Central memory CD4-positive, alpha-beta T cell (primary cell): Measurements from ENCODE around the gene EXOC4.

Experiments used
- DNase-seq: peaks from one replicate; pipeline ENCODE4 v3.0.0; 2022

EXOC4 gene

GRCh38 chr7:133504825-133505224, 251.9 kb downstream of the EXOC4 start:
- DNase-seq: no peak

GRCh38 chr7:133509822-133510221, 256.9 kb downstream of the EXOC4 start:
- DNase-seq: no peak

DNA sequence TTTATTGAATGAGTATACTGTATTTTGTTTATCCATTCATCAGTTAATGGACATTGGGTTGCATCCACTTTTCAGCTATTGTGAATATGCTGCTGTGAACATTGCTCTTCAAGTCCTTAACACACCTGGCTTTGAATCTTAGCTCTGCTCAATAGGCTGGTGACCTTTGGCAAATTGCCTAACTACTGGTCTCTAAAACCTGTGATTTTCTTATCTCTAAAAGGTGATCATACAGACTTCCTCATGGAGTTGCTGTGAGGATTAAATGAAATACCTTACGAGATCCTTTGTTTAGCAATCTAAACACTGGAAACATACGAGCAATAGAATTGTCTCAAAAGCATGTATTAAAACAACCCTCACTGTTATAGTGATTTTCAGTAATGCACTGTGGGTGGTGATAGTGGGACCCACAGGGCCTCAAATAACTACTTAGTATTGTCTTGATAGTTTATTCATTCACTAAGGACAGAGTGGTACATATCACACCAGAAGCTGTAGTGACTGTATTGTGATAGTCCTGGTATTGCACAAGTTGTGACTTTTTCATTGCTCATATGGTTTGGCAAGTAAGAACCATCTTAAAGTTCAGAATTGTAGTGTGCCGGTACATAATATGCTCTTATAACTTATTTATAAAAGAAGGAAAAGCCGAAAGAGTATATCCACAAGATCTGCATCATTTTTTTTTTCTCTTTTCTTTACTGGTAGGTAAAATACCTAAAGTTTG, 257.6 kb downstream of the EXOC4 start:
- no peak for DNase-seq

GRCh38 chr7:133511252-133511651, 258.4 kb downstream of the EXOC4 start:
- DNase-seq: no peak

DNA sequence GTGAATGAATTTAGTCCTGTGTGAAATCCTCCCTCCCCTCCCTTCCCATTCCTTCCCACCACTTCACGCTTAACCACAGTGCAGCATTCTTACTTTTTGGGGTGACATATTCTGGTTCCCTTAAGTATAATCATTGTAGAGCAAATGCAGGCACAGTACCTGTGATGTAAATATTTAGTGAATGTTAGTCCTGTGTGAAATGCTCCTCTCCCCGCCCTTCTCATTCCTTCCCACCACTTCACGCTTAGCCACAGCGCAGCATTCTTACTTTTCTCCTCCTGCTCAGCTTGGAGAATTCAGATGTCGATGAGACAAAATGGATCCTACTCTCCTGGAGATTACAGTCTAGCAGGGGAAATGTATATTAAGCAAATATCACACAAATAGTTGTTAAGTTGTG, 258.8 kb downstream of the EXOC4 start:
- DNase-seq: no peak

GRCh38 chr7:133512560-133512959, 259.7 kb downstream of the EXOC4 start:
- no peak for DNase-seq

DNA sequence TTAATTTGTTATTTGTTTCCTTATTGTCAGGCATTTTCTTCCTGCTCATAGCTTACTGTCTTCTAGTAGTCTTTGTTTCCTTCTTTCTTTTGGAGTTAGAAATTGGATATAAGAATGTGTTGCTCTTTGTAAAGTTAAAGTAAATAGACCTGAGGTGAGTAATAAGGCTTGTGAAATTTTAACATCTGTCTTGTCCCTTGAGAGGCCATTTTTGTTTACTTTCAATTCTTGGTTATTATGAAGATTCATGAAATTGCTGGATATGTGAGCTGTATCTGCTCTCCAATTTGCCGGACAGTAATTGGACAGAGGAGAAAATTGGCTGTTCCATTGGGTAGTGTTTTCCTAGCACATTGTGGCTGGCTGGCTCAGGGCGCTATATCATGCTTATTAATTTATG, 260.7 kb downstream of the EXOC4 start:
- DNase-seq: no peak

DNA sequence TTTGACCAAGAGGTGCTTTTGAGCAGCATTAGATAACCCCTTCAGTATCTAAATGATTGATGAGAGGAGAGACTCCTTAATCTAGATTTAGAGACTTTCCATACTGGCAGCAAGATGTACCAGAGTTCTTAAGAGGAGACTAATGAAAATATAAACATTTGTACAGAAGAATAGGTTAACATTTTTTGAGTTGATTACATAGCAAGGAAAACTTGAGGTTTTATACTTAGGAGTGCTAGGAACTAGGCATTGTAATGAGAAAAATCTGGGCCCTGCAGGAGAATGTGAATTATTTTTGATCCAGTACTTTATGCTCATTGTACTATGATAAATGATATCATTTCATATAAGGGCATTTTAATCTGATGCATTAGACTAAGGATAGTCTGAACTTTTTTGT, 261.7 kb downstream of the EXOC4 start:
- DNase-seq: no peak

GRCh38 chr7:133517766-133518165, 264.9 kb downstream of the EXOC4 start:
- no peak for DNase-seq

DNA sequence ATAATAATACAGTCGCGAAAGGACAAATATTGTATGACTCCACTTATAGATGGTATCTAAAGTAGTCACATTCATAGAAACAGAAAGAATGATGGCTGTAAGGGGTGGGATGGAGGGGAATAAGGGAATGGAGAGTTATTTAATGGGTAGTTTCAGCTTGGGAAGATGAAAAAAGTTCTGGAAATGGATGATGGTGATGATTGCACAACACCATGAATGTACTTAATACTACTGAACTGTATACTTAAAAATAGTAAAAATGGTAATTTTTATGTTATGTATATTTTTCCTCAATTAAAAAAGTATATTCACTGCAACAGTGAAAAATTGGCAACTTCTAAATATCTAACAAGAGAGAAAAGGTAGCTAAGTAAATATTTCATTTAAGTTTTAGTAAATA, 265.8 kb downstream of the EXOC4 start:
- DNase-seq: no peak

- no peak for DNase-seq
These were observed 267.4 kb downstream of the EXOC4 start for GRCh38 chr7:133520248-133520647.

DNA sequence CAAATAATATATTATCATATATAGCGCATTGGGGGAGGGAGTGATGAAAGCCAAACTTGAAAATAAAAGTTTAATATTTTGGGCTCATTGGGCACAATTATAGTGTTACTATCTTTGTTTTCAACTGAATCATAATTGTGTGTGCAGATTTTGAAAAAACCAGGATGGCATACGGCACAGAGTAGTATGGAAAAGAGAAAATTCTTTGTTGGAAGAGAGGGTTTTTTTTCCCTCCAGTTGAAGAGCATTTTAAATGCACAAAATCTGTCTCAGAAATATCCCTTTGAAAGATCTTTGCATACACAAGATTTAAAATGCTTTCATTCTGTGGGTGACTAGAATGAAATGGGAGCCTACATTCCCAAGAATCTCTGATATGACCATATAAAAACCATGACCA, 269.6 kb downstream of the EXOC4 start:
- no peak for DNase-seq

DNA sequence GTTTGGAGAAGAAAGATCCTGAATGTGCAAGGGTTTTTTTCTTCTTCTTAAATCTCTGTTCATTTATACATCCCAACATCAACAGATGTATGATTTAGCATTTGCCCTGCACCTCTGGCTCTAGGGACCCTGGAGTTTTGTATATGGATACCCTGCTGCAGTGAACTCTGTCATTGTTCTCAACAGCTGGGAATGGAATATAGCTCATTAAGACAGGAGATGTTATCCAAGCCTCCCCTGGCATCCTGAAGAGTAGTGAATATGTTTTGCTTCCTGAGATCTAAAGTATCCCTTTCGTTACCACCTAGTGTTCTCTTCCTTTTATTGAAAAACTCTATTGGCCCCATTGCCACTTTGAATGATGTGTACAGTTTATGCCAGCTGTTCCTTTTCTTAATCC, 275.9 kb downstream of the EXOC4 start:
- no peak for DNase-seq

GRCh38 chr7:133529861-133530260, 277.0 kb downstream of the EXOC4 start:
- no peak for DNase-seq

DNA sequence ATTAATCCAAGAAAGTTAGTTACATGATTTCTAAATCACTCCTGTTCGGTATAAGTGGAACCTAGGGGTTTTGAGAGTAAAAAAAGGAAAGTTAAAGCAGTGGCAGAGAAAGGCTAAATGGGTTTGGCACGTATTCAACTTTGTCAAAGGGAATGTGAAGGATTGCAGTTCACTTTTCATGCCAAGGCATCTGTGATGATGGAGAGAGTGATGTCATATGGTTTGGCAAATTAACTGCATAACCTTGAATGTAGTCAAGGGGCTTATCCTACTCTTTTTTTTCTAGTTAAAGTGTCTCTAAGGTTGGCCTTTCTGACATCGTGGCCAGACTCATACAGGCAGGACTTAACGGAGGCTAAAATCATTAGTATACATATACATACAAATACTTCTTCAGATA, 277.8 kb downstream of the EXOC4 start:
- no peak for DNase-seq

DNA sequence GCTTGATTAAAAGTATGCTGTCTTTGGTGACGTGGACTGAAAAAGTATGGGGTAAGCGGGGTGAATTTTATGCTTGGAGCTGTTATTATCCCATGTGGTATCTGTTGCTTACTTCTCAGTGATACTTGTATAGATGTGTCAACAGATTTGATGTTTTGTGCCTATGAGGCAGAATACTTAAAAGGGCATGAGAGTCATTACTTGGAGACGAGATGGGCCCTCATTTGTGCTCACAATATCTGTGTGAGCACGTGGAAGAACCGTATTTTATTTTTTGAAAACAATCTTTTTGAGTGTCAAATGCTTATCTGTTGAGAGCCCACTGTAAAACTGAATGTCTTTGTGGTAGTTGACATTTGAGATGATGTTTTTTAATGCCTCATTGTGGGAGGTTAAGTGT, 281.9 kb downstream of the EXOC4 start:
- DNase-seq: no peak

- DNase-seq: no peak
These were observed 282.4 kb downstream of the EXOC4 start for GRCh38 chr7:133535308-133535707.

- no peak for DNase-seq
These were observed 283.6 kb downstream of the EXOC4 start for GRCh38 chr7:133536450-133536849.

- DNase-seq: no peak
These were observed 286.1 kb downstream of the EXOC4 start for GRCh38 chr7:133539016-133539415.

GRCh38 chr7:133540096-133540860, 287.4 kb downstream of the EXOC4 start:
- DNase-seq: no peak

GRCh38 chr7:133542209-133542780, 289.4 kb downstream of the EXOC4 start:
- no peak for DNase-seq

DNA sequence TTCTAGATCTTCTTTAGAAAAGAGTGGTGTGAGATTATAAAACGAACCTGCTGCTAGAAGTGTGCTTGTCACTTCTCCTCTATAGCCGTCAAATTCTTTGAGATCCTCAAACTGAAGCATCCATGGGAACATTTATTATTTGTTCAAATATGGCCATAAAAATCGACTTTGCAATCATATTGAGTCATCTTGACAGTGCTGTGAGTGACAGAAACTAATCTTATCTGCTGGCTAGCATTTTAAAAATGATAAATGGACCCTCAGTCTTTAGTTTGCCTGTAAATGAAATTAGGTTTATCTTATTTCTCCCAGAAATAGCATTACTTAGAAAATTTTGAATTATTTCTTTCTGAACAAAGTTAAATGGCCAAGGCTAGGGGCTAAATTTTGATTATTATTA, 290.8 kb downstream of the EXOC4 start:
- no peak for DNase-seq

- no peak for DNase-seq
These were observed 292.7 kb downstream of the EXOC4 start for GRCh38 chr7:133545618-133546017.

DNA sequence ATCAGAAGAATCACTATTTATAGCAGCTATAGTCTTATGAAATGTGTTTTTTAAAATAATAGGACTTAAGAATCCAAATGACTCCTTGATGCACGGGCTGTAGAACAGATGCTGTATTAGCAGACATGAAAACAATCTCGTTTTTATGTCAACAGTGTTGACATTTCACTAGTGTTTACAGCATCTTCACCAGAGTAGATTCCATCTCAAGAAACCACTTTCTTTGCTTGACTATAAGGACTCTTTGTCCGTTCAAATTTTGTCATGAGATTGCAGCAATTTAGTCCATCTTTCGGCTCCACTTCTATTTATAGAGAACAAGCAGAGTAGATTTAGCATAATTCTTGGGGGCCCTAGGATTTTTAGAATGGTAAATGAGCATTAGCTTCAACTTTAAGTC, 295.1 kb downstream of the EXOC4 start:
- DNase-seq: no peak
